ENCODE measurements around the gene SURF4. TPM values are rescaled to one million over a fixed set of nuclear protein-coding genes. Genes with fewer than 3 reads are reported as not detected.
"Not testable (repeated sequence)": the region's sequence is repeated elsewhere in the genome, so short reads cannot be mapped to it uniquely, and the experiment has no call there.

The SURF4 gene
- polyA plus RNA-seq, 6 donors from 2014 or later: 76.2 to 99.5 (median 82.9) TPM

- peak overlapping the region in 2 of 8 donors; percentile 12 to 83 for H3K4me3 Mint-ChIP-seq
- no peaks in the 10 kb centered on the region for H3K9me3 Mint-ChIP-seq
- peaks cover 9 to 22% (median 16%) of the 10 kb centered on the region in 3 donors for H3K4me1 Mint-ChIP-seq
- ATAC-seq (ENCODE audit: low read depth in 2 of 2): no peak
- no peak overlapping the region for H3K27ac Mint-ChIP-seq
- DNase-seq: no peak
- no peaks in the 10 kb centered on the region for H3K27me3 Mint-ChIP-seq
- H3K36me3 Mint-ChIP-seq: no peaks in the 10 kb centered on the region
These were observed 2.6 kb upstream of the SURF4 start for GRCh38 chr9:133378408-133378962.

- Mint-ChIP-seq H3K9me3 (no peaks in the 10 kb centered on the region), H3K27me3 (no peaks in the 10 kb centered on the region), H3K4me3 (peak overlapping the region in 4 of 8 donors; percentile 12 to 83 (median 57)), H3K36me3 (no peaks in the 10 kb centered on the region), H3K27ac (no peak overlapping the region), H3K4me1 (peaks cover 10 to 29% (median 23%) of the 10 kb centered on the region in 3 donors)
- ATAC-seq (ENCODE audit: low read depth in 2 of 2) (no peak), DNase-seq (no peak)
These were observed 1.9 kb upstream of the SURF4 start for GRCh38 chr9:133377721-133378216.

- H3K27me3 Mint-ChIP-seq; H3K36me3 Mint-ChIP-seq; DNase-seq; H3K27ac Mint-ChIP-seq; ATAC-seq (ENCODE audit: low read depth in 2 of 2); H3K9me3 Mint-ChIP-seq: not testable (repeated sequence)
- Mint-ChIP-seq H3K4me1 (peaks cover 14 to 34% (median 28%) of the 10 kb centered on the region in 3 donors), H3K4me3 (peak overlapping the region in 7 of 8 donors; percentile 74 to 90 (median 83))
These were observed 1.4 kb upstream of the SURF4 start for GRCh38 chr9:133377280-133377679.

- Mint-ChIP-seq H3K27me3 (no peaks in the 10 kb centered on the region), H3K36me3 (no peaks in the 10 kb centered on the region), H3K9me3 (no peaks in the 10 kb centered on the region), H3K4me1 (peaks cover 33 to 55% (median 49%) of the 10 kb centered on the region in 3 donors), H3K4me3 (peak overlapping the region; percentile 90 to 96 (median 92)), H3K27ac (peak overlapping the region; percentile 84 to 96 (median 93))
- peak; percentile 8 to 11 for ATAC-seq (ENCODE audit: low read depth in 2 of 2)
- no peak for DNase-seq
These were observed 640 bp downstream of the SURF4 start for GRCh38 chr9:133375116-133375723.

- Mint-ChIP-seq H3K4me3 (peak overlapping the region; percentile 90 to 96 (median 92)), H3K36me3 (no peaks in the 10 kb centered on the region), H3K4me1 (peaks cover 39 to 60% (median 54%) of the 10 kb centered on the region in 3 donors), H3K27ac (peak overlapping the region; percentile 84 to 96 (median 93)), H3K9me3 (no peaks in the 10 kb centered on the region), H3K27me3 (no peaks in the 10 kb centered on the region)
- DNase-seq (no peak), ATAC-seq (ENCODE audit: low read depth in 2 of 2) (no peak)
These were observed 1.2 kb downstream of the SURF4 start for GRCh38 chr9:133374612-133375115.

- no peak for ATAC-seq (ENCODE audit: low read depth in 2 of 2)
- no peaks in the 10 kb centered on the region for H3K9me3 Mint-ChIP-seq
- peaks cover 52 to 73% (median 71%) of the 10 kb centered on the region in 3 donors for H3K4me1 Mint-ChIP-seq
- DNase-seq: no peak
- H3K36me3 Mint-ChIP-seq: no peaks in the 10 kb centered on the region
- H3K4me3 Mint-ChIP-seq: peak overlapping the region in 2 of 8 donors; percentile 25 to 71
- H3K27ac Mint-ChIP-seq: peak overlapping the region in 2 of 6 donors; percentile 49 to 60
- no peaks in the 10 kb centered on the region for H3K27me3 Mint-ChIP-seq
These were observed 3.7 kb downstream of the SURF4 start for GRCh38 chr9:133372144-133372543.

- Mint-ChIP-seq H3K27ac (peak overlapping the region in 5 of 6 donors; percentile 45 to 91 (median 83)), H3K4me1 (peaks cover 52 to 71% (median 69%) of the 10 kb centered on the region in 3 donors), H3K27me3 (no peaks in the 10 kb centered on the region), H3K36me3 (no peaks in the 10 kb centered on the region), H3K4me3 (peak overlapping the region in 5 of 8 donors; percentile 37 to 71 (median 63)), H3K9me3 (no peaks in the 10 kb centered on the region)
- DNase-seq (no peak), ATAC-seq (ENCODE audit: low read depth in 2 of 2) (no peak)
These were observed 4.6 kb downstream of the SURF4 start for GRCh38 chr9:133371261-133371711.

GRCh38 chr9:133370685-133371084 lies 5.2 kb downstream of the SURF4 start:
- DNase-seq (no peak), ATAC-seq (ENCODE audit: low read depth in 2 of 2) (peak; percentile 29 to 36)
- H3K4me3 Mint-ChIP-seq: peak overlapping the region in 7 of 8 donors; percentile 27 to 71 (median 62)
- no peaks in the 10 kb centered on the region for H3K9me3 Mint-ChIP-seq
- H3K4me1 Mint-ChIP-seq: peaks cover 52 to 71% (median 69%) of the 10 kb centered on the region in 3 donors
- peak overlapping the region; percentile 11 to 91 (median 78) for H3K27ac Mint-ChIP-seq
- H3K27me3 Mint-ChIP-seq: no peaks in the 10 kb centered on the region
- H3K36me3 Mint-ChIP-seq: no peaks in the 10 kb centered on the region

GRCh38 chr9:133369933-133370332 lies 5.9 kb downstream of the SURF4 start:
- H3K4me1 Mint-ChIP-seq: peaks cover 48 to 67% (median 66%) of the 10 kb centered on the region in 3 donors
- H3K27ac Mint-ChIP-seq: peak overlapping the region in 2 of 6 donors; percentile 36 to 39
- no peaks in the 10 kb centered on the region for H3K36me3 Mint-ChIP-seq
- DNase-seq (no peak), ATAC-seq (ENCODE audit: low read depth in 2 of 2) (no peak)
- no peaks in the 10 kb centered on the region for H3K27me3 Mint-ChIP-seq
- H3K4me3 Mint-ChIP-seq: peak overlapping the region in 2 of 8 donors; percentile 22 to 62
- no peaks in the 10 kb centered on the region for H3K9me3 Mint-ChIP-seq

- H3K36me3 Mint-ChIP-seq: no peaks in the 10 kb centered on the region
- H3K27ac Mint-ChIP-seq: peak overlapping the region in 3 of 6 donors; percentile 9 to 39 (median 36)
- no peaks in the 10 kb centered on the region for H3K27me3 Mint-ChIP-seq
- DNase-seq (no peak), ATAC-seq (ENCODE audit: low read depth in 2 of 2) (no peak)
- peak overlapping the region in 2 of 8 donors; percentile 29 to 75 for H3K4me3 Mint-ChIP-seq
- H3K9me3 Mint-ChIP-seq: no peaks in the 10 kb centered on the region
- H3K4me1 Mint-ChIP-seq: peaks cover 43 to 62% (median 62%) of the 10 kb centered on the region in 3 donors
These were observed 6.4 kb downstream of the SURF4 start for GRCh38 chr9:133369422-133369821.

GRCh38 chr9:133368249-133368881 lies 7.5 kb downstream of the SURF4 start:
- Mint-ChIP-seq H3K4me1 (peaks cover 43 to 53% (median 52%) of the 10 kb centered on the region in 3 donors), H3K4me3 (peak overlapping the region in 1 of 8 donors; percentile 69)

GRCh38 chr9:133367778-133368177 lies 8.1 kb downstream of the SURF4 start:
- DNase-seq: no peak
- H3K27me3 Mint-ChIP-seq: no peaks in the 10 kb centered on the region
- H3K27ac Mint-ChIP-seq: no peak overlapping the region
- no peak overlapping the region for H3K4me3 Mint-ChIP-seq
- no peaks in the 10 kb centered on the region for H3K9me3 Mint-ChIP-seq
- ATAC-seq (ENCODE audit: low read depth in 2 of 2): no peak
- H3K4me1 Mint-ChIP-seq: peaks cover 42 to 47% (median 46%) of the 10 kb centered on the region in 3 donors
- H3K36me3 Mint-ChIP-seq: peaks cover 0 to 9% of the 10 kb centered on the region in 2 donors

More at GRCh38 chr9:133368249-133368881, 7.5 kb downstream of the SURF4 start:
- peaks cover 0 to 7% of the 10 kb centered on the region in 2 donors for H3K36me3 Mint-ChIP-seq
- no peaks in the 10 kb centered on the region for H3K27me3 Mint-ChIP-seq
- ATAC-seq (ENCODE audit: low read depth in 2 of 2) (no peak), DNase-seq (no peak)
- H3K27ac Mint-ChIP-seq: no peak overlapping the region
- H3K9me3 Mint-ChIP-seq: no peaks in the 10 kb centered on the region

- H3K27ac Mint-ChIP-seq: no peak overlapping the region
- no peaks in the 10 kb centered on the region for H3K27me3 Mint-ChIP-seq
- DNase-seq: no peak
- H3K4me3 Mint-ChIP-seq: no peak overlapping the region
- ATAC-seq (ENCODE audit: low read depth in 2 of 2): no peak
- no peaks in the 10 kb centered on the region for H3K9me3 Mint-ChIP-seq
- peaks cover 0 to 9% of the 10 kb centered on the region in 2 donors for H3K36me3 Mint-ChIP-seq
- H3K4me1 Mint-ChIP-seq: peaks cover 37 to 42% (median 41%) of the 10 kb centered on the region in 3 donors
These were observed 8.6 kb downstream of the SURF4 start for GRCh38 chr9:133367221-133367620.

Measured in naive B cell (primary cell).